ENCODE measurements around the gene GPR35. TPM values are rescaled to one million over a fixed set of nuclear protein-coding genes. Genes with fewer than 3 reads are reported as not detected.

GPR35 gene
- total RNA-seq, 1 experiment from 2014 or later = 1.3 TPM

DNA sequence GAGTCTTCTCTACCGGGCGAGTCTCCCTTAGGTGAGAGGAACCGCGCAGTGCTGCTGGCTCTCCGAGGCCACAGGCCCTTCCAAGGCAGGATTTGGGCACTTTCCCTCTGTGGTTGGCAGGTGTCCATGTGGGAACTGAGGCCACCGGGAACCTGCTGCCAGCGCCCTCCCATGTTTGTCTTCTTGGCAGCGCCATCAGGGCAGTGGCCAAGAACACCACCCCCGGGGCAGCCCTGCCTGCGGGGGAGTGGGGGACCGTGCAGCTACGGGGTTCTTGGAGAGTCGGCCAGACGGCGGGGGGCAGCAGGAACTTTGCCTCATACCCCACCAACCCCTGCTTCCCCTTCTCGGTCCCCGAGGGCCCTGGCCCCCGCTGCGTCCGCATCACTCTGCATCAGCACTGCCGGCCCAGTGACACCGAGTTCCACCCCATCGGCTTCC lies 28.8 kb upstream of the GPR35 start:
- intact Hi-C loops (cut with micrococcal nuclease; ENCODE audit: unreplicated experiment) (no loop called here), in situ Hi-C loops (cut with HindIII; ENCODE audit: low pct_unique_long_range_greater_than_20kb, low sequenced_read_pairs) (no loop called here)
- Histone ChIP-seq H3K4me3 (ENCODE audit: low read depth in 2 of 2, low read length in 2 of 2) (no peak overlapping the region), H3K9me3 (ENCODE audit: control insufficient read depth, insufficient read depth, low read depth, low read length) (no peaks in the 10 kb centered on the region), H3K27me3 (ENCODE audit: control insufficient read depth, insufficient read depth, low read length) (no peaks in the 10 kb centered on the region), H3K27ac (ENCODE audit: low read length) (no peak overlapping the region), H3K36me3 (ENCODE audit: control insufficient read depth, insufficient read depth, low read length) (no peaks in the 10 kb centered on the region), H3K4me1 (ENCODE audit: control insufficient read depth, insufficient read depth, low read length) (no peaks in the 10 kb centered on the region)
- no TSS peak for BruUV-seq (replicated peaks)
- TF ChIP-seq, protein P1, sequence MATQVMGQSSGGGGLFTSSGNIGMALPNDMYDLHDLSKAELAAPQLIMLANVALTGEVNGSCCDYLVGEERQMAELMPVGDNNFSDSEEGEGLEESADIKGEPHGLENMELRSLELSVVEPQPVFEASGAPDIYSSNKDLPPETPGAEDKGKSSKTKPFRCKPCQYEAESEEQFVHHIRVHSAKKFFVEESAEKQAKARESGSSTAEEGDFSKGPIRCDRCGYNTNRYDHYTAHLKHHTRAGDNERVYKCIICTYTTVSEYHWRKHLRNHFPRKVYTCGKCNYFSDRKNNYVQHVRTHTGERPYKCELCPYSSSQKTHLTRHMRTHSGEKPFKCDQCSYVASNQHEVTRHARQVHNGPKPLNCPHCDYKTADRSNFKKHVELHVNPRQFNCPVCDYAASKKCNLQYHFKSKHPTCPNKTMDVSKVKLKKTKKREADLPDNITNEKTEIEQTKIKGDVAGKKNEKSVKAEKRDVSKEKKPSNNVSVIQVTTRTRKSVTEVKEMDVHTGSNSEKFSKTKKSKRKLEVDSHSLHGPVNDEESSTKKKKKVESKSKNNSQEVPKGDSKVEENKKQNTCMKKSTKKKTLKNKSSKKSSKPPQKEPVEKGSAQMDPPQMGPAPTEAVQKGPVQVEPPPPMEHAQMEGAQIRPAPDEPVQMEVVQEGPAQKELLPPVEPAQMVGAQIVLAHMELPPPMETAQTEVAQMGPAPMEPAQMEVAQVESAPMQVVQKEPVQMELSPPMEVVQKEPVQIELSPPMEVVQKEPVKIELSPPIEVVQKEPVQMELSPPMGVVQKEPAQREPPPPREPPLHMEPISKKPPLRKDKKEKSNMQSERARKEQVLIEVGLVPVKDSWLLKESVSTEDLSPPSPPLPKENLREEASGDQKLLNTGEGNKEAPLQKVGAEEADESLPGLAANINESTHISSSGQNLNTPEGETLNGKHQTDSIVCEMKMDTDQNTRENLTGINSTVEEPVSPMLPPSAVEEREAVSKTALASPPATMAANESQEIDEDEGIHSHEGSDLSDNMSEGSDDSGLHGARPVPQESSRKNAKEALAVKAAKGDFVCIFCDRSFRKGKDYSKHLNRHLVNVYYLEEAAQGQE (IDR thresholded peaks at IDR 0.05; ENCODE audit: insufficient read depth in 1 of 2, low read depth in 2 of 2, low read length in 1 of 2) = no peak
- TF ChIP-seq, protein P2, sequence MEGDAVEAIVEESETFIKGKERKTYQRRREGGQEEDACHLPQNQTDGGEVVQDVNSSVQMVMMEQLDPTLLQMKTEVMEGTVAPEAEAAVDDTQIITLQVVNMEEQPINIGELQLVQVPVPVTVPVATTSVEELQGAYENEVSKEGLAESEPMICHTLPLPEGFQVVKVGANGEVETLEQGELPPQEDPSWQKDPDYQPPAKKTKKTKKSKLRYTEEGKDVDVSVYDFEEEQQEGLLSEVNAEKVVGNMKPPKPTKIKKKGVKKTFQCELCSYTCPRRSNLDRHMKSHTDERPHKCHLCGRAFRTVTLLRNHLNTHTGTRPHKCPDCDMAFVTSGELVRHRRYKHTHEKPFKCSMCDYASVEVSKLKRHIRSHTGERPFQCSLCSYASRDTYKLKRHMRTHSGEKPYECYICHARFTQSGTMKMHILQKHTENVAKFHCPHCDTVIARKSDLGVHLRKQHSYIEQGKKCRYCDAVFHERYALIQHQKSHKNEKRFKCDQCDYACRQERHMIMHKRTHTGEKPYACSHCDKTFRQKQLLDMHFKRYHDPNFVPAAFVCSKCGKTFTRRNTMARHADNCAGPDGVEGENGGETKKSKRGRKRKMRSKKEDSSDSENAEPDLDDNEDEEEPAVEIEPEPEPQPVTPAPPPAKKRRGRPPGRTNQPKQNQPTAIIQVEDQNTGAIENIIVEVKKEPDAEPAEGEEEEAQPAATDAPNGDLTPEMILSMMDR (IDR thresholded peaks at IDR 0.05) = no peak
- TF ChIP-seq POLR2AphosphoS5 (IDR thresholded peaks at IDR 0.05; ENCODE audit: low read depth, low read length) (no peak), SIN3A (IDR thresholded peaks at IDR 0.05; ENCODE audit: borderline replicate concordance, insufficient read depth, low read depth, low read length) (no peak), TCF7L2 (IDR thresholded peaks at IDR 0.05; ENCODE audit: low read depth, low read length) (no peak)
- CTCF ChIA-PET = no interaction called here
- DNase-seq (ENCODE audit: low read depth, low spot score) (no peak), ATAC-seq (no peak)
- POLR2A ChIA-PET = no interaction called here

DNA sequence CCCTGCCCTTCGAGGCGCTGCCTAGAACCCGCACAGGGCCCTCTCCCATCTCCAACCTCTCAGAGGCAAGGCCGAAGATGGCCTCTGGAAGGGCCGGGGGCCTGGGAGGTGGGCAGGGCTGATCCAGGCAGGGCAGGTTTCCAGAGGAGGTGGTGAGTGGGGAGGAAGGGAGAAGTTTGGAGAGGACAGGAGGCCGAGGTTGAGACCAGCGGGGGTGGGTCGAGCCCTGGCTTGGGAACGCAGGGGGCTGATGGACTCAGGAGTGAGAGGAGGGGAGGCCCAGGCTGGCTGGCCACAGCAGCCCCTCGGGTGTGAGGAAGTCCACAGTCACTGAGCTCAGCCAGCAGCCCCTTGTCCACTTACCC lies 28.2 kb upstream of the GPR35 start:
- ATAC-seq (no peak), DNase-seq (ENCODE audit: low read depth, low spot score) (no peak)
- no TSS peak for BruUV-seq (replicated peaks)
- ChIA-PET CTCF (no interaction called here), POLR2A (no interaction called here)
- Histone ChIP-seq H3K4me1 (ENCODE audit: control insufficient read depth, insufficient read depth, low read length) (no peaks in the 10 kb centered on the region), H3K27me3 (ENCODE audit: control insufficient read depth, insufficient read depth, low read length) (no peaks in the 10 kb centered on the region), H3K9me3 (ENCODE audit: control insufficient read depth, insufficient read depth, low read depth, low read length) (no peaks in the 10 kb centered on the region), H3K36me3 (ENCODE audit: control insufficient read depth, insufficient read depth, low read length) (no peaks in the 10 kb centered on the region), H3K27ac (ENCODE audit: low read length) (no peak overlapping the region), H3K4me3 (ENCODE audit: low read depth in 2 of 2, low read length in 2 of 2) (no peak overlapping the region)
- in situ Hi-C loops (cut with HindIII; ENCODE audit: low pct_unique_long_range_greater_than_20kb, low sequenced_read_pairs) = no loop called here
- intact Hi-C loops (cut with micrococcal nuclease; ENCODE audit: unreplicated experiment) = no loop called here
- TF ChIP-seq TCF7L2 (IDR thresholded peaks at IDR 0.05; ENCODE audit: low read depth, low read length) (no peak), POLR2AphosphoS5 (IDR thresholded peaks at IDR 0.05; ENCODE audit: low read depth, low read length) (no peak), SIN3A (IDR thresholded peaks at IDR 0.05; ENCODE audit: borderline replicate concordance, insufficient read depth, low read depth, low read length) (no peak)
- TF ChIP-seq, protein P2 (IDR thresholded peaks at IDR 0.05) = no peak
- TF ChIP-seq, protein P1 (IDR thresholded peaks at IDR 0.05; ENCODE audit: insufficient read depth in 1 of 2, low read depth in 2 of 2, low read length in 1 of 2) = no peak

All from Panc1 (cell line).